Left lung (tissue), 10 donors: Measurements from ENCODE around the gene GALNTL6. TPM values are rescaled to one million over a fixed set of nuclear protein-coding genes. Genes with fewer than 3 reads are reported as not detected.
"Not testable (repeated sequence)": the region's sequence is repeated elsewhere in the genome, so short reads cannot be mapped to it uniquely, and the experiment has no call there.

Experiments used
- ATAC-seq: fragments of 200-7000 bp; cut with Tn5 transposase; one replicate; pipeline ENCODE4 v1.9.1; 2020; ENCODE audit warnings: moderate library complexity
- DNase-seq, 4 donors: peaks; one replicate each; pipeline ENCODE4 v3.0.0-alpha.2; 2013 to 2020
- H3K27ac ChIP-seq, 2 donors: fragments of 200-600 bp; sonication (generic) in 1 of 2; one replicate each; pipeline versions ENCODE4 v1.5.0 to v1.8.0; 2020 to 2021
- H3K27me3 ChIP-seq, 2 donors: fragments of 200-600 bp; sonication (generic) in 1 of 2; one replicate each; pipeline versions ENCODE4 v1.5.0 to v1.8.0; 2020 to 2021
- H3K36me3 ChIP-seq, 2 donors: fragments of 200-600 bp; sonication (generic) in 1 of 2; one replicate each; pipeline versions ENCODE4 v1.5.0 to v1.8.0; 2020 to 2021
- H3K4me1 ChIP-seq, 2 donors: fragments of 200-600 bp; one replicate each; pipeline ENCODE4 v1.8.0; 2021
- H3K4me3 ChIP-seq, 2 donors: fragments of 200-600 bp; sonication (generic) in 1 of 2; one replicate each; pipeline versions ENCODE4 v1.5.0 to v1.8.0; 2020 to 2021; ENCODE audit warnings: mild to moderate bottlenecking in 1 of 2
- H3K9me3 ChIP-seq, 2 donors: fragments of 200-600 bp; sonication (generic) in 1 of 2; one replicate each; pipeline versions ENCODE4 v1.5.0 to v1.8.0; 2020 to 2021
- intact Hi-C, 2 donors: fragments of 100-400 bp; cut with DNase I; formaldehyde crosslinking; loops; one replicate each; pipeline versions ENCODE4 v1.11.2 to v1.14.2; 2022
- polyA plus RNA-seq, 6 donors: library from polyadenylated mRNA; unstranded; fragments of 120-200 nt; gene quantifications; one replicate each; pipeline ENCODE4 v1.2.1, GENCODE V29; 2013; ENCODE audit not compliant: insufficient read length in 6 of 6
- total RNA-seq, 2 donors: library from RNA; stranded (reverse); fragmentation: NEBNext Ultra II Directional; extraction: Animal tissue kit (Norgen Biotek cat#: 25700); gene quantifications; one replicate each; pipeline ENCODE4 v1.2.1, GENCODE V29; 2021
- TF ChIP-seq, protein P1 (sequence below), 2 donors: fragments of 200-600 bp; sonication (generic) in 1 of 2; IDR thresholded peaks; one replicate each; pipeline versions ENCODE4 v1.5.0 to v1.8.0; 2021; ENCODE audit warnings: antibody characterized with exemption in 2 of 2
- donor health status: DM: no; HTN: yes; CAD: no.
- donor health status: DM: no; HTN: no; CAD: no.

The GALNTL6 gene
- total and polyA plus RNA-seq, 8 donors = 0.11 to 0.16 (median 0.13) TPM; not detected in 5

DNA sequence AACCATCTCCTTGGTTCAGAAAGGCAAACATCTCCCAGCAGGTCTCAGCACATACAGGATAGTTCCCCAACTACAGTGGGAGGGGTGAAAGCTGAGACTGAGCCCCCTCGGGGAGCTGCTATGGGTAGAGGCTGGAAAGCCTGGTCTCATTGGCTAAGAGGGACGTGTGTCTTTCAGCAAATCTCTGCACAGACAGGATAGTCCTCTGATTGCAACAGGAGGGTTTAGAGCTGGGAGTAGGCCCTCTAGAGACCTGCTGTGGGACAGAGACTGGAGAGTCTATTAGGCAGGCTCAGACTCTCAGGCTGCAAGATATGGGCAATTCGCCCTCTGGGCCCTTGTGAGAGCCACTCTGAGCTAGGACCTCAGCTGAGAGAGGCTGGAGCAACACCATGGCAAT, 1083.8 kb downstream of the GALNTL6 start:
- intact Hi-C loops = no loop called here
- no peaks in the 10 kb centered on the region for H3K27me3 ChIP-seq
- no peaks in the 10 kb centered on the region for H3K4me1 ChIP-seq
- DNase-seq = no peak
- ATAC-seq = no peak
- no peak overlapping the region for H3K4me3 ChIP-seq
- TF ChIP-seq, protein P1, sequence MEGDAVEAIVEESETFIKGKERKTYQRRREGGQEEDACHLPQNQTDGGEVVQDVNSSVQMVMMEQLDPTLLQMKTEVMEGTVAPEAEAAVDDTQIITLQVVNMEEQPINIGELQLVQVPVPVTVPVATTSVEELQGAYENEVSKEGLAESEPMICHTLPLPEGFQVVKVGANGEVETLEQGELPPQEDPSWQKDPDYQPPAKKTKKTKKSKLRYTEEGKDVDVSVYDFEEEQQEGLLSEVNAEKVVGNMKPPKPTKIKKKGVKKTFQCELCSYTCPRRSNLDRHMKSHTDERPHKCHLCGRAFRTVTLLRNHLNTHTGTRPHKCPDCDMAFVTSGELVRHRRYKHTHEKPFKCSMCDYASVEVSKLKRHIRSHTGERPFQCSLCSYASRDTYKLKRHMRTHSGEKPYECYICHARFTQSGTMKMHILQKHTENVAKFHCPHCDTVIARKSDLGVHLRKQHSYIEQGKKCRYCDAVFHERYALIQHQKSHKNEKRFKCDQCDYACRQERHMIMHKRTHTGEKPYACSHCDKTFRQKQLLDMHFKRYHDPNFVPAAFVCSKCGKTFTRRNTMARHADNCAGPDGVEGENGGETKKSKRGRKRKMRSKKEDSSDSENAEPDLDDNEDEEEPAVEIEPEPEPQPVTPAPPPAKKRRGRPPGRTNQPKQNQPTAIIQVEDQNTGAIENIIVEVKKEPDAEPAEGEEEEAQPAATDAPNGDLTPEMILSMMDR (IDR thresholded peaks at IDR 0.05) = no peak
- H3K9me3 ChIP-seq = peaks cover 0 to 23% of the 10 kb centered on the region in 2 donors
- no peak overlapping the region for H3K27ac ChIP-seq
- no peaks in the 10 kb centered on the region for H3K36me3 ChIP-seq

DNA sequence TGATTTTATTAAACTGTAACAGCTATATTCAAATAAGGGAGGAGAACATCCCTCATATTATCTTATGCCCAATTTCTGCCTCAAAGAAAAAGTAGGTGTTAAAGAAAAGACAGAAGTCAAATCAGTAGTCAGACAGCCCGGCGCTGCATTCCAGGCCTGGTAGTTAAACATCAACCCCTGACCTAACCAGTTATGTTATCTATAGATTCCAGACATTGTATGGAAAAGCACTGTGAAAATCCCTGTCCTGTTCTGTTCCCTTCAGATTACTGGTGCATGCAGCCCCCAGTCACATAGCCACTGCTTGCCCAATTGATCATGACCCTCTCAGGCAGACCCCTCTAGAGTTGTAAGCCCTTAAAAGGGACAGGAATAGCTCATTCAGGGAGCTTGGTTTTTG, 1085.5 kb downstream of the GALNTL6 start:
- H3K27ac ChIP-seq = no peak overlapping the region
- DNase-seq (no peak), ATAC-seq (no peak)
- no peaks in the 10 kb centered on the region for H3K4me1 ChIP-seq
- TF ChIP-seq, protein P1 (IDR thresholded peaks at IDR 0.05) = no peak
- no peaks in the 10 kb centered on the region for H3K27me3 ChIP-seq
- no peak overlapping the region for H3K4me3 ChIP-seq
- peaks cover 0 to 18% of the 10 kb centered on the region in 2 donors for H3K9me3 ChIP-seq
- intact Hi-C loops = no loop called here
- no peaks in the 10 kb centered on the region for H3K36me3 ChIP-seq

DNA sequence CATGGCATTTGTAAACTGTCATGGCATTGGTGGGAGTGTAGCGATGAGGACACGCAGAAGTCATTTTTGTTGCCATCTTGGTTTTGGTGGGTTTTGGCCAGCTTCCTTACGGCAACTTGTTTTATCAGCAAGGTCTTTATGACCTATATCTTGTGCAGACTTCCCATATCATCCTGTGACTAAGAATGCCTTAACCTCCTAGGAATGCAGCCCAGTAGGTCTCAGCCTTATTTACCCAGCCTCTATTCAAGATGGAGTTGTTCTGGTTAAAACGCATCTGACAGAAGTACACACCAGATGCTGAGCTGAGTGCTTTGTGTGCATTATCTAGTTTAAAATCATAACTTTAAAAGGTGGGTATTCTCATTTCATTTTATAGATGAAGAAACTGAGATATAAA, 1086.7 kb downstream of the GALNTL6 start:
- Histone ChIP-seq H3K4me1 (no peaks in the 10 kb centered on the region), H3K27me3 (no peaks in the 10 kb centered on the region), H3K4me3 (no peak overlapping the region), H3K9me3 (peaks cover 0 to 16% of the 10 kb centered on the region in 2 donors), H3K36me3 (no peaks in the 10 kb centered on the region), H3K27ac (no peak overlapping the region)
- intact Hi-C loops = no loop called here
- DNase-seq (no peak), ATAC-seq (no peak)
- TF ChIP-seq, protein P1 (IDR thresholded peaks at IDR 0.05) = no peak

- TF ChIP-seq, protein P1 (IDR thresholded peaks at IDR 0.05) = no peak
- Histone ChIP-seq H3K27ac (no peak overlapping the region), H3K4me3 (no peak overlapping the region), H3K27me3 (no peaks in the 10 kb centered on the region), H3K9me3 (peaks cover 0 to 11% of the 10 kb centered on the region in 2 donors), H3K36me3 (no peaks in the 10 kb centered on the region), H3K4me1 (no peaks in the 10 kb centered on the region)
- DNase-seq = no peak
- intact Hi-C loops = no loop called here
- ATAC-seq = no peak
Measured at GRCh38 chr4:172900900-172901299, 1087.7 kb downstream of the GALNTL6 start.

GRCh38 chr4:172912468-172912867, 1099.3 kb downstream of the GALNTL6 start:
- H3K9me3 ChIP-seq, ATAC-seq, H3K4me1 ChIP-seq, DNase-seq, H3K36me3 ChIP-seq, intact Hi-C loops, H3K4me3 ChIP-seq, H3K27ac ChIP-seq, H3K27me3 ChIP-seq: not testable (repeated sequence)

GRCh38 chr4:172917403-172917802, 1104.2 kb downstream of the GALNTL6 start:
- H3K4me1 ChIP-seq, H3K27me3 ChIP-seq, H3K9me3 ChIP-seq, H3K36me3 ChIP-seq, intact Hi-C loops, H3K4me3 ChIP-seq, ATAC-seq, H3K27ac ChIP-seq, DNase-seq: not testable (repeated sequence)
